Astrocyte (in vitro differentiated cells and primary cell): ENCODE data around the gene C10orf90. TPM values are rescaled to one million over a fixed set of nuclear protein-coding genes. Genes with fewer than 3 reads are reported as not detected.

Experiments used
- DNase-seq: peaks from one replicate; pipeline ENCODE4 v3.0.0-alpha.2; 2010; ENCODE audit warnings: low read depth
- FAIRE-seq: peaks from 2 replicates; lab custom pipeline; 2011; peaks lifted over from hg19 to GRCh38; lab: Jason Lieb, UNC
- H2AFZ ChIP-seq: 2 replicates; pipeline ENCODE4 v1.6.0; 2012; ENCODE audit warnings: low read depth, low read length, inconsistent platforms
- H3K27ac ChIP-seq: 2 replicates; pipeline ENCODE4 v1.5.1; 2011; ENCODE audit warnings: low read depth, low read length, inconsistent platforms
- H3K27me3 ChIP-seq: 2 replicates; pipeline ENCODE4 v1.6.0; 2011; ENCODE audit warnings: low read length, inconsistent platforms; ENCODE audit not compliant: insufficient read depth
- H3K36me3 ChIP-seq: 2 replicates; pipeline ENCODE4 v1.5.1; 2011; ENCODE audit warnings: low read length, inconsistent platforms; ENCODE audit not compliant: insufficient read depth
- H3K4me1 ChIP-seq: 2 replicates; pipeline ENCODE4 v1.5.1; 2011; ENCODE audit warnings: low read length, inconsistent platforms; ENCODE audit not compliant: insufficient read depth
- H3K4me2 ChIP-seq: 2 replicates; pipeline ENCODE4 v1.6.0; 2012; ENCODE audit warnings: low read length, inconsistent platforms
- H3K4me3 ChIP-seq: 2 replicates; pipeline ENCODE4 v1.5.1; 2011; ENCODE audit warnings: low read depth, mild to moderate bottlenecking, low read length, inconsistent platforms; ENCODE audit not compliant: insufficient read depth
- H3K79me2 ChIP-seq: 2 replicates; pipeline ENCODE4 v1.6.0; 2012; ENCODE audit warnings: mild to moderate bottlenecking, low read length, inconsistent platforms; ENCODE audit not compliant: insufficient read depth
- H3K9ac ChIP-seq: 2 replicates; pipeline ENCODE4 v1.6.0; 2012; ENCODE audit warnings: mild to moderate bottlenecking, low read length, inconsistent platforms
- H3K9me3 ChIP-seq: 2 replicates; pipeline ENCODE4 v1.5.1; 2012; ENCODE audit warnings: low read depth, mild to moderate bottlenecking, low read length, inconsistent platforms; ENCODE audit not compliant: insufficient read depth
- H4K20me1 ChIP-seq: 2 replicates; pipeline ENCODE4 v1.6.0; 2012; ENCODE audit warnings: low read length, inconsistent platforms; ENCODE audit not compliant: insufficient read depth
- H3K27ac Mint-ChIP-seq: one replicate; pipeline ENCODE4 v1.8.0; 2021; ENCODE audit warnings: mild to moderate bottlenecking, mixed read lengths; ENCODE audit not compliant: unreplicated experiment
- H3K27me3 Mint-ChIP-seq: one replicate; pipeline ENCODE4 v1.8.0; 2021; ENCODE audit warnings: low read depth, mixed read lengths; ENCODE audit not compliant: unreplicated experiment
- H3K36me3 Mint-ChIP-seq: one replicate; pipeline ENCODE4 v1.8.0; 2021; ENCODE audit warnings: low read depth, mixed read lengths; ENCODE audit not compliant: unreplicated experiment
- H3K4me1 Mint-ChIP-seq: one replicate; pipeline ENCODE4 v1.8.0; 2021; ENCODE audit warnings: low read depth, mixed read lengths; ENCODE audit not compliant: unreplicated experiment
- H3K4me3 Mint-ChIP-seq: one replicate; pipeline ENCODE4 v1.8.0; 2021; ENCODE audit warnings: mild to moderate bottlenecking, moderate library complexity, mixed read lengths; ENCODE audit not compliant: unreplicated experiment
- H3K9me3 Mint-ChIP-seq: one replicate; pipeline ENCODE4 v1.8.0; 2021; ENCODE audit warnings: mild to moderate bottlenecking, mixed read lengths; ENCODE audit not compliant: unreplicated experiment
- EZH2 ChIP-seq: IDR thresholded peaks from 2 replicates; pipeline ENCODE4 v1.6.1; 2012; ENCODE audit warnings: mild to moderate bottlenecking, low read length, inconsistent platforms; ENCODE audit not compliant: insufficient read depth
- total RNA-seq: library from RNA; stranded (reverse); gene quantifications from 2 replicates; pipeline ENCODE4 v1.2.1, GENCODE V29; 2021
- TF ChIP-seq, protein P1 (sequence below): IDR thresholded peaks from 2 replicates; pipeline ENCODE4 v1.5.1; 2011; ENCODE audit warnings: low read depth, mild to moderate bottlenecking, inconsistent platforms, low read length, moderate library complexity; ENCODE audit not compliant: insufficient read depth

The C10orf90 gene
- total RNA-seq, 1 donor from 2014 or later: not detected

DNA sequence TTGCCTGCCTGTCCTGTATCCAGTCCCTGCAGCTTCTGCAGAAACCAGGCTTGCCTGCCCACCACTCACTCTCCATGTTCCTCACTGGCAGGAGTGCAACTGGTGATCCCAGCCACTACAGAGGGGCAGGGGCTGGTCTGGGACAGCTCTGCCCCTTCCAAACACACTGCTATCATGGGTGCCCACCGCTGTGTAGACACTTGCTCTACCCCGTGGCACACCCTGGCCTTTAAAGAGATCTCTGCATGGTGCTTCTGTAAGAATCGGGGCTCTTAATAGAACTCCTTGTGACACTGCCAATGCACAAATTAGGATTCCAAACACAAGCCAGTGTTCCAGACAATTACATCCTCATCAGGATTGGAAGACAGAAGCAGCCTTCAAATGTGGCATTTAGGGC is 41.7 kb downstream of the C10orf90 start:
- TF ChIP-seq EZH2: no peak
- TF ChIP-seq, protein P1, sequence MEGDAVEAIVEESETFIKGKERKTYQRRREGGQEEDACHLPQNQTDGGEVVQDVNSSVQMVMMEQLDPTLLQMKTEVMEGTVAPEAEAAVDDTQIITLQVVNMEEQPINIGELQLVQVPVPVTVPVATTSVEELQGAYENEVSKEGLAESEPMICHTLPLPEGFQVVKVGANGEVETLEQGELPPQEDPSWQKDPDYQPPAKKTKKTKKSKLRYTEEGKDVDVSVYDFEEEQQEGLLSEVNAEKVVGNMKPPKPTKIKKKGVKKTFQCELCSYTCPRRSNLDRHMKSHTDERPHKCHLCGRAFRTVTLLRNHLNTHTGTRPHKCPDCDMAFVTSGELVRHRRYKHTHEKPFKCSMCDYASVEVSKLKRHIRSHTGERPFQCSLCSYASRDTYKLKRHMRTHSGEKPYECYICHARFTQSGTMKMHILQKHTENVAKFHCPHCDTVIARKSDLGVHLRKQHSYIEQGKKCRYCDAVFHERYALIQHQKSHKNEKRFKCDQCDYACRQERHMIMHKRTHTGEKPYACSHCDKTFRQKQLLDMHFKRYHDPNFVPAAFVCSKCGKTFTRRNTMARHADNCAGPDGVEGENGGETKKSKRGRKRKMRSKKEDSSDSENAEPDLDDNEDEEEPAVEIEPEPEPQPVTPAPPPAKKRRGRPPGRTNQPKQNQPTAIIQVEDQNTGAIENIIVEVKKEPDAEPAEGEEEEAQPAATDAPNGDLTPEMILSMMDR: no peak
- H3K36me3 Mint-ChIP-seq: no peaks in the 10 kb centered on the region
- FAIRE-seq (no peak), DNase-seq (no peak)
- Histone ChIP-seq H3K27ac (no peak overlapping the region), H3K4me2 (no peak overlapping the region), H3K79me2 (no peaks in the 10 kb centered on the region), H3K4me3 (no peak overlapping the region), H4K20me1 (no peaks in the 10 kb centered on the region), H3K9me3 (no peaks in the 10 kb centered on the region), H3K9ac (no peak overlapping the region), H3K4me1 (no peaks in the 10 kb centered on the region), H3K27me3 (peaks cover 8% of the 10 kb centered on the region), H2AFZ (no peak overlapping the region), H3K36me3 (no peaks in the 10 kb centered on the region)
- H3K4me3 Mint-ChIP-seq: no peak overlapping the region
- H3K4me1 Mint-ChIP-seq: no peaks in the 10 kb centered on the region
- H3K27ac Mint-ChIP-seq: peak overlapping the region; percentile 54
- peaks cover 52% of the 10 kb centered on the region for H3K27me3 Mint-ChIP-seq
- peaks cover 3% of the 10 kb centered on the region for H3K9me3 Mint-ChIP-seq

DNA sequence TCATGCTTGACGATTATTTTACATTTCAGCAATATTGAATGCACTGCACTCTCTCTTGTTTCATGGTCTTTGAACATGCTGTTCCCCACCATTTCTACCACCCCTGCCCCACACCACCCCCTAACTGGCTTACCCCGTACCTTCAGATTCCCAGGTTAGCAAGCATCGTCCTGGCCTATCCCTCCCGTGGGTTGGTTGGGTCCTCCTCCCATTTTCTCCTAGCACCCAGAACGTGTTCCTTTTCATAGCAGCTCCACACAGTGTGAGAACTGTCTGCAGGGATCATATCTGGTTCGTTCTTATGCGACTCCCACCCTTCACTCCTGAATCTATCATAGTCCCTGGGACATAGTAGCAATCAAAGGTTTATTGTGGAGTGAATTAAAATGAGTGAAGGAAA is 48.6 kb downstream of the C10orf90 start:
- FAIRE-seq: no peak

DNA sequence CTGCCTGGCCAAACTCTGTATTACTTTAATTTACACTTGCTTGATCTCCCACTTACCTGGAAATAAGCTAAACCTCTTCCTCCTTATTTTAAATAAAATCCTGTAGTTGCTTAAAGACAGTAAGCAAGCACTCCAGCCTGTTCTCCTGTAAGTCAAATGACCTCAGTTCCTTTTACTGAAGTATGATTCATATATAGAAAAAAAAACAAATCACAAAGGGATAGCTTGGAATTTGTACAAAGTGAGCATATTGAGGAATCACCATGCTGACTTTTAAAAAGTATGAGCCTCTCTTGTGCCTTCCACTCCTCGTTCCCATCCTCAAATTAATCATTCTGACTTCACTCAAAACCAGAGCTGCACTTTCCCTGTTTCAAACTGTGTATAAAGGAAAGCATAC is 52.0 kb downstream of the C10orf90 start:
- Mint-ChIP-seq H3K9me3 (peaks cover 5% of the 10 kb centered on the region), H3K4me1 (peaks cover 25% of the 10 kb centered on the region), H3K27me3 (peaks cover 2% of the 10 kb centered on the region), H3K4me3 (no peak overlapping the region), H3K36me3 (peaks cover 1% of the 10 kb centered on the region), H3K27ac (no peak overlapping the region)
- FAIRE-seq: no peak
- Histone ChIP-seq H4K20me1 (no peaks in the 10 kb centered on the region), H3K79me2 (no peaks in the 10 kb centered on the region), H3K27me3 (no peaks in the 10 kb centered on the region), H3K4me3 (no peak overlapping the region), H2AFZ (no peak overlapping the region), H3K27ac (no peak overlapping the region), H3K4me2 (no peak overlapping the region), H3K4me1 (peaks cover 6% of the 10 kb centered on the region), H3K36me3 (no peaks in the 10 kb centered on the region), H3K9me3 (no peaks in the 10 kb centered on the region), H3K9ac (no peak overlapping the region)
- DNase-seq: peak; percentile 64
- no peak for TF ChIP-seq EZH2
- TF ChIP-seq, protein P1: no peak

More for the DNA sequence above, 48.6 kb downstream of the C10orf90 start:
- no peaks in the 10 kb centered on the region for H3K9me3 ChIP-seq
- H3K9me3 Mint-ChIP-seq: peaks cover 5% of the 10 kb centered on the region
- no peak overlapping the region for H3K4me3 ChIP-seq
- H3K36me3 Mint-ChIP-seq: peaks cover 1% of the 10 kb centered on the region
- peaks cover 4% of the 10 kb centered on the region for H3K27me3 Mint-ChIP-seq
- H3K4me2 ChIP-seq: no peak overlapping the region
- H4K20me1 ChIP-seq: no peaks in the 10 kb centered on the region
- H3K79me2 ChIP-seq: no peaks in the 10 kb centered on the region
- H3K4me3 Mint-ChIP-seq: no peak overlapping the region
- no peak overlapping the region for H2AFZ ChIP-seq
- H3K36me3 ChIP-seq: no peaks in the 10 kb centered on the region
- DNase-seq: no peak
- TF ChIP-seq, protein P1: no peak
- TF ChIP-seq EZH2: no peak
- no peaks in the 10 kb centered on the region for H3K27me3 ChIP-seq
- peaks cover 14% of the 10 kb centered on the region for H3K4me1 Mint-ChIP-seq
- H3K27ac Mint-ChIP-seq: no peak overlapping the region
- peaks cover 6% of the 10 kb centered on the region for H3K4me1 ChIP-seq
- H3K27ac ChIP-seq: no peak overlapping the region
- no peak overlapping the region for H3K9ac ChIP-seq
